Measurements from ENCODE around the gene ZBTB14. TPM values are rescaled to one million over a fixed set of nuclear protein-coding genes. Genes with fewer than 3 reads are reported as not detected.

Gene ZBTB14
- polyA plus RNA-seq, 4 donors = 21.3 to 24.3 (median 22.6) TPM

- DNase-seq (ENCODE audit: low read depth in 4 of 4, low spot score in 2 of 4) = peak in 3 of 4 donors; percentile 43 to 50 (median 45)
Measured at GRCh38 chr18:5294457-5295230, 882 bp downstream of the ZBTB14 start.

GRCh38 chr18:5294113-5294456, 1.4 kb downstream of the ZBTB14 start:
- DNase-seq (ENCODE audit: low read depth in 4 of 4, low spot score in 2 of 4) = no peak

GRCh38 chr18:5288517-5288935, 7.0 kb downstream of the ZBTB14 start:
- no peak for DNase-seq (ENCODE audit: low read depth in 4 of 4, low spot score in 2 of 4)

GRCh38 chr18:5287854-5288253, 7.7 kb downstream of the ZBTB14 start:
- DNase-seq (ENCODE audit: low read depth in 4 of 4, low spot score in 2 of 4) = no peak

- no peak for DNase-seq (ENCODE audit: low read depth in 4 of 4, low spot score in 2 of 4)
Measured at GRCh38 chr18:5286525-5286924, 9.0 kb downstream of the ZBTB14 start.

GRCh38 chr18:5285326-5285725, 10.2 kb downstream of the ZBTB14 start:
- DNase-seq (ENCODE audit: low read depth in 4 of 4, low spot score in 2 of 4) = no peak

- DNase-seq (ENCODE audit: low read depth in 4 of 4, low spot score in 2 of 4) = no peak
Measured at GRCh38 chr18:5284808-5285207, 10.7 kb downstream of the ZBTB14 start.

- no peak for DNase-seq (ENCODE audit: low read depth in 4 of 4, low spot score in 2 of 4)
Measured at GRCh38 chr18:5282770-5283169, 12.8 kb downstream of the ZBTB14 start.

GRCh38 chr18:5276947-5277346, 18.6 kb downstream of the ZBTB14 start:
- no peak for DNase-seq (ENCODE audit: low read depth in 4 of 4, low spot score in 2 of 4)

- DNase-seq (ENCODE audit: low read depth in 4 of 4, low spot score in 2 of 4) = no peak
Measured at GRCh38 chr18:5275872-5276271, 19.7 kb downstream of the ZBTB14 start.

GRCh38 chr18:5268874-5269273, 26.7 kb downstream of the ZBTB14 start:
- no peak for DNase-seq (ENCODE audit: low read depth in 4 of 4, low spot score in 2 of 4)

- DNase-seq (ENCODE audit: low read depth in 4 of 4, low spot score in 2 of 4) = no peak
Measured at GRCh38 chr18:5266721-5267120, 28.8 kb downstream of the ZBTB14 start.

- DNase-seq (ENCODE audit: low read depth in 4 of 4, low spot score in 2 of 4) = no peak
Measured at GRCh38 chr18:5253910-5254309, 41.6 kb downstream of the ZBTB14 start.

GRCh38 chr18:5251117-5251516, 44.4 kb downstream of the ZBTB14 start:
- no peak for DNase-seq (ENCODE audit: low read depth in 4 of 4, low spot score in 2 of 4)

- DNase-seq (ENCODE audit: low read depth in 4 of 4, low spot score in 2 of 4) = no peak
Measured at GRCh38 chr18:5250603-5251002, 44.9 kb downstream of the ZBTB14 start.

- DNase-seq (ENCODE audit: low read depth in 4 of 4, low spot score in 2 of 4) = no peak
Measured at GRCh38 chr18:5244941-5245340, 50.6 kb downstream of the ZBTB14 start.

GRCh38 chr18:5239447-5239846, 56.1 kb downstream of the ZBTB14 start:
- DNase-seq (ENCODE audit: low read depth in 4 of 4, low spot score in 2 of 4) = no peak

Other genes with a start within 250 kb of the ZBTB14 start
- not detected for gene AKAIN1, start 98.5 kb downstream of the ZBTB14 start, polyA plus RNA-seq (ENCODE audit: insufficient read length in 4 of 4)
- 10 to 100 TPM; 51.9 to 65.7 (median 59.7) TPM for gene EPB41L3, start 248.3 kb upstream of the ZBTB14 start, polyA plus RNA-seq (ENCODE audit: insufficient read length in 4 of 4)

Data from left renal cortex interstitium (tissue), 4 donors.